ENCODE results near the gene HAGHL. TPM values are rescaled to one million over a fixed set of nuclear protein-coding genes. Genes with fewer than 3 reads are reported as not detected.

The HAGHL gene
- total and polyA plus RNA-seq, 2 experiments from 2014 or later = 21.6 to 35.3 TPM

DNA sequence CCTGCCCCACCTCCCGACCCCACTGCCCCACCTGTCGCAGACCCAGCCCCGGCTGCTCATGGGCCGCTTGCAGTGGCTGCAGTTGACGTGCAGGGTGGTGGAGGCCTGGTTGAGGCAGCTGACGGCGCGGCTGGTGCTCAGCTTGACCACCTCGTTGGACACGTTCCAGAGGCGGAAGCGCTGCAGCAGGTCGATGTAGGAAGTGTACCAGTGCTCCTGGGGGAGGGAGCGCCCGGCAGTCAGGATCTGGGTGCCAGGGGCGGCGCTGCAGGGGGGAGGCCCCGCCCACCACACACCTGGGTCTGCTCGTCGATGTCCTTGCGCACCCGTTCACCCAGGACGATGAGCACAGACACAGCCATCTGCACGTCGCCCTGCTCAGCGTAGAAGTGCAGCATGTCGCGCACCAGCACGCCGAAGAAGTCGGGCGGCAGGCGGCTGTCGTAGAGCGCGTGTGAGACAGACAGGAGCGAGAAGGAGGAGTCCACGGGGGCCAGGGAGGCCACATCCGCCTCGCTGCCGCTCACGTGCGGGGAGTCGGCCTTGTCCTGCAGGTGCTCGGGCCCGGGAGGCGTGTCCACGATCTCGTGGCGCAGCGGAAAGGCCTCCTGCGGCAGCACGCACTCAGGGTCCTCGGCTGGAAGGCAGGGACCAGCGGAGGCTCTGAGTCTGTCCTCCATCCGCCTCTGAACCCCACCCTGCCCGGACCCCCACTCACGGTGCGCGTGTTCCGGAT is 41.8 kb upstream of the HAGHL start:
- Mint-ChIP-seq H3K4me1 (peaks cover 15% of the 10 kb centered on the region), H3K9me3 (no peaks in the 10 kb centered on the region; the same call in 2 of the 3 replicates), H3K27ac (no peak overlapping the region), H3K27me3 (ENCODE audit: insufficient read depth, low read depth, poor library complexity) (peaks cover 20% of the 10 kb centered on the region), H3K36me3 (ENCODE audit: low read depth) (peaks cover 34% of the 10 kb centered on the region), H3K4me3 (no peak overlapping the region)
- Histone ChIP-seq H3K79me2 (replicated peaks; ENCODE audit: insufficient read depth) (peaks cover 9% of the 10 kb centered on the region; the same call in 1 of the 2 replicates), H4K20me1 (replicated peaks; ENCODE audit: insufficient read depth) (peaks cover 14% of the 10 kb centered on the region; the same call in 1 of the 2 replicates), H3K27ac (ENCODE audit: low read depth) (no peak overlapping the region), H2AFZ (no peak overlapping the region), H3F3A (replicated peaks; ENCODE audit: low read depth) (peaks cover 24% of the 10 kb centered on the region), H3K36me3 (ENCODE audit: insufficient read depth) (no peaks in the 10 kb centered on the region; the same call in 1 of the 2 replicates), H3K9me2 (ENCODE audit: insufficient read depth) (no peaks in the 10 kb centered on the region), H3K4me3 (no peak overlapping the region), H3K27me3 (ENCODE audit: insufficient read depth) (no peaks in the 10 kb centered on the region), H3K4me1 (ENCODE audit: insufficient read depth) (peaks cover 5% of the 10 kb centered on the region; the same call in 1 of the 2 replicates), H3K4me2 (no peak overlapping the region)
- DNase-seq (ENCODE audit: low spot score) (no peak), ATAC-seq (no peak)
- TF ChIP-seq, protein P1, sequence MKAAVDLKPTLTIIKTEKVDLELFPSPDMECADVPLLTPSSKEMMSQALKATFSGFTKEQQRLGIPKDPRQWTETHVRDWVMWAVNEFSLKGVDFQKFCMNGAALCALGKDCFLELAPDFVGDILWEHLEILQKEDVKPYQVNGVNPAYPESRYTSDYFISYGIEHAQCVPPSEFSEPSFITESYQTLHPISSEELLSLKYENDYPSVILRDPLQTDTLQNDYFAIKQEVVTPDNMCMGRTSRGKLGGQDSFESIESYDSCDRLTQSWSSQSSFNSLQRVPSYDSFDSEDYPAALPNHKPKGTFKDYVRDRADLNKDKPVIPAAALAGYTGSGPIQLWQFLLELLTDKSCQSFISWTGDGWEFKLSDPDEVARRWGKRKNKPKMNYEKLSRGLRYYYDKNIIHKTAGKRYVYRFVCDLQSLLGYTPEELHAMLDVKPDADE (IDR thresholded peaks at IDR 0.05) = no peak
- TF ChIP-seq NANOG (IDR thresholded peaks at IDR 0.05; ENCODE audit: borderline replicate concordance) (no peak), POLR2AphosphoS5 (IDR thresholded peaks at IDR 0.05; ENCODE audit: low read depth) (no peak), JUNB (IDR thresholded peaks at IDR 0.05; ENCODE audit: unreplicated experiment) (no peak), ZNF331 (CRISPR knock-in tag; IDR thresholded peaks at IDR 0.05; ENCODE audit: low read depth) (no peak), EZH2 (IDR thresholded peaks at IDR 0.05; ENCODE audit: low read depth, unreplicated experiment) (no peak), CREB1 (CRISPR knock-in tag; IDR thresholded peaks at IDR 0.05; ENCODE audit: low read depth) (no peak), ZNF114 (CRISPR knock-in tag; IDR thresholded peaks at IDR 0.05) (no peak), CTCF (conservative IDR thresholded peaks at IDR 0.05; ENCODE audit: low read depth in 2 of 2) (no peak)

GRCh38 chr16:685967-686366 is 40.9 kb upstream of the HAGHL start:
- H3K9me2 ChIP-seq (ENCODE audit: insufficient read depth) = no peaks in the 10 kb centered on the region
- H3K36me3 Mint-ChIP-seq (ENCODE audit: low read depth) = peaks cover 33% of the 10 kb centered on the region
- peak overlapping the region; percentile 39; the same call in 1 of the 3 replicates for H3K4me3 Mint-ChIP-seq
- H3K27ac Mint-ChIP-seq = no peak overlapping the region
- no peak overlapping the region for H2AFZ ChIP-seq
- H3K4me2 ChIP-seq = no peak overlapping the region
- ATAC-seq = peak; percentile 3; the same call in 1 of the 3 replicates
- no peak overlapping the region for H3K27ac ChIP-seq (ENCODE audit: low read depth)
- peaks cover 14% of the 10 kb centered on the region for H3K4me1 Mint-ChIP-seq
- no peaks in the 10 kb centered on the region; the same call in 2 of the 3 replicates for H3K9me3 Mint-ChIP-seq
- H3K27me3 ChIP-seq (ENCODE audit: insufficient read depth) = 0 out of 2 replicates have a peak, but pooled peaks cover 3% of the 10 kb centered on the region
- H3K4me3 ChIP-seq = no peak overlapping the region
- peak; percentile 51 to 76 for TF ChIP-seq CTCF (conservative IDR thresholded peaks at IDR 0.05; ENCODE audit: low read depth in 2 of 2)
- no peak for TF ChIP-seq EZH2phosphoT487 (IDR thresholded peaks at IDR 0.05; ENCODE audit: unreplicated experiment)
- peaks cover 5% of the 10 kb centered on the region; the same call in 1 of the 2 replicates for H3K4me1 ChIP-seq (ENCODE audit: insufficient read depth)
- H3F3A ChIP-seq (replicated peaks; ENCODE audit: low read depth) = peaks cover 23% of the 10 kb centered on the region
- peaks cover 6% of the 10 kb centered on the region; the same call in 1 of the 2 replicates for H3K79me2 ChIP-seq (replicated peaks; ENCODE audit: insufficient read depth)
- no peaks in the 10 kb centered on the region; the same call in 1 of the 2 replicates for H3K36me3 ChIP-seq (ENCODE audit: insufficient read depth)
- peak; percentile 61 for DNase-seq (ENCODE audit: low spot score)
- peaks cover 14% of the 10 kb centered on the region; the same call in 1 of the 2 replicates for H4K20me1 ChIP-seq (replicated peaks; ENCODE audit: insufficient read depth)
- peaks cover 22% of the 10 kb centered on the region for H3K27me3 Mint-ChIP-seq (ENCODE audit: insufficient read depth, low read depth, poor library complexity)
